Urothelium cell line (cell line): ENCODE results near the gene ANGPTL2.

ENCODE experiments used
- DNase-seq: peaks from one replicate; pipeline ENCODE4 v3.0.0; 2011; ENCODE audit warnings: low spot score, mixed read lengths
- FAIRE-seq: peaks from 2 replicates; lab custom pipeline; 2011; peaks lifted over from hg19 to GRCh38; lab: Jason Lieb, UNC

Gene ANGPTL2

GRCh38 chr9:127099664-127100063, 22.8 kb downstream of the ANGPTL2 start:
- DNase-seq (no peak), FAIRE-seq (no peak)

GRCh38 chr9:127098916-127099553, 23.4 kb downstream of the ANGPTL2 start:
- FAIRE-seq (no peak), DNase-seq (no peak)

GRCh38 chr9:127097683-127098082, 24.8 kb downstream of the ANGPTL2 start:
- no peak for DNase-seq
- FAIRE-seq = no peak

GRCh38 chr9:127096208-127096607, 26.2 kb downstream of the ANGPTL2 start:
- no peak for DNase-seq
- no peak for FAIRE-seq

GRCh38 chr9:127095411-127095810, 27.0 kb downstream of the ANGPTL2 start:
- no peak for DNase-seq

GRCh38 chr9:127093319-127094020, 29.0 kb downstream of the ANGPTL2 start:
- DNase-seq (no peak), FAIRE-seq (no peak)

More at GRCh38 chr9:127095411-127095810, 27.0 kb downstream of the ANGPTL2 start:
- no peak for FAIRE-seq

- FAIRE-seq = no peak
- no peak for DNase-seq
Observed at GRCh38 chr9:127092041-127092608, 30.3 kb downstream of the ANGPTL2 start.

- DNase-seq (no peak), FAIRE-seq (no peak)
Observed at GRCh38 chr9:127091526-127091925, 30.9 kb downstream of the ANGPTL2 start.

GRCh38 chr9:127090341-127090985, 32.0 kb downstream of the ANGPTL2 start:
- DNase-seq (no peak), FAIRE-seq (no peak)

GRCh38 chr9:127089631-127090081, 32.8 kb downstream of the ANGPTL2 start:
- DNase-seq (no peak), FAIRE-seq (no peak)

GRCh38 chr9:127088724-127089615, 33.5 kb downstream of the ANGPTL2 start:
- FAIRE-seq = no peak
- DNase-seq = no peak

- FAIRE-seq = no peak
- no peak for DNase-seq
Observed at GRCh38 chr9:127087836-127088235, 34.6 kb downstream of the ANGPTL2 start.

- DNase-seq (no peak), FAIRE-seq (no peak)
Observed at GRCh38 chr9:127087411-127087810, 35.0 kb downstream of the ANGPTL2 start.

GRCh38 chr9:127086771-127087170, 35.7 kb downstream of the ANGPTL2 start:
- no peak for DNase-seq
- no peak for FAIRE-seq

GRCh38 chr9:127085186-127085585, 37.2 kb downstream of the ANGPTL2 start:
- no peak for FAIRE-seq
- DNase-seq = no peak

- FAIRE-seq = no peak
- DNase-seq = no peak
Observed at GRCh38 chr9:127084076-127085039, 38.1 kb downstream of the ANGPTL2 start.

- DNase-seq = no peak
- no peak for FAIRE-seq
Observed at GRCh38 chr9:127083138-127083980, 39.1 kb downstream of the ANGPTL2 start.
